Karpas-422 (cell line): ENCODE data around the gene SUGCT. TPM values are rescaled to one million over a fixed set of nuclear protein-coding genes. Genes with fewer than 3 reads are reported as not detected.

Source experiments
- DNase-seq: peaks from one replicate; pipeline ENCODE4 v3.0.0-alpha.2; 2015
- H2AFZ ChIP-seq: fragments of 200-600 bp; sonication (generic); 2 replicates; pipeline ENCODE4 v1.6.1; 2014; ENCODE audit warnings: antibody characterized with exemption, low read length, mixed read lengths
- H3K27ac ChIP-seq: fragments of 200-600 bp; sonication (generic); 2 replicates; pipeline ENCODE4 v1.5.1; 2014; ENCODE audit warnings: mild to moderate bottlenecking, low read length, moderate library complexity
- H3K27me3 ChIP-seq: fragments of 200-600 bp; sonication (generic); 2 replicates; pipeline ENCODE4 v1.6.1; 2014; ENCODE audit warnings: low read length, mixed read lengths
- H3K36me3 ChIP-seq: fragments of 200-600 bp; sonication (generic); 2 replicates; pipeline ENCODE4 v1.6.1; 2014; ENCODE audit warnings: low read length, mixed read lengths; ENCODE audit not compliant: insufficient read depth
- H3K4me1 ChIP-seq: fragments of 200-600 bp; sonication (generic); 2 replicates; pipeline ENCODE4 v1.6.1; 2014; ENCODE audit warnings: mild to moderate bottlenecking, low read length, mixed read lengths
- H3K4me2 ChIP-seq: fragments of 200-600 bp; sonication (generic); 2 replicates; pipeline ENCODE4 v1.6.1; 2014; ENCODE audit warnings: low read length, low read depth, mild to moderate bottlenecking; ENCODE audit not compliant: poor library complexity, severe bottlenecking
- H3K4me3 ChIP-seq: fragments of 200-600 bp; sonication (generic); 2 replicates; pipeline ENCODE4 v1.5.1; 2014; ENCODE audit warnings: mild to moderate bottlenecking, antibody characterized with exemption, low read length, mixed read lengths
- H3K79me2 ChIP-seq: fragments of 200-600 bp; sonication (generic); 2 replicates; pipeline ENCODE4 v1.6.1; 2014; ENCODE audit warnings: mild to moderate bottlenecking, low read length, mixed read lengths
- H3K9ac ChIP-seq: fragments of 200-600 bp; sonication (generic); 2 replicates; pipeline ENCODE4 v1.6.0; 2014; ENCODE audit warnings: low read length
- H3K9me2 ChIP-seq: fragments of 200-600 bp; sonication (generic), shearing (Covaris generic); replicated peaks from 2 replicates; pipeline ENCODE4 v1.6.0; 2014; ENCODE audit warnings: mild to moderate bottlenecking, low read length, moderate library complexity; ENCODE audit not compliant: insufficient read depth
- H3K9me3 ChIP-seq: fragments of 300-700, 200-600 bp; sonication (generic); 2 replicates; pipeline ENCODE4 v1.6.1; 2014; ENCODE audit warnings: low read length, mixed read lengths
- H4K20me1 ChIP-seq: fragments of 200-600 bp; sonication (generic); 2 replicates; pipeline ENCODE4 v1.6.1; 2014; ENCODE audit warnings: mild to moderate bottlenecking, antibody characterized with exemption, low read length, low read depth; ENCODE audit not compliant: insufficient read depth
- total RNA-seq: library from RNA; depleted of rRNA; stranded (reverse); fragments of >200 nt; shearing (Covaris generic); gene quantifications from 2 replicates; pipeline ENCODE4 v1.2.3, GENCODE V29; 2014; ENCODE audit warnings: low replicate concordance

Gene SUGCT
- total RNA-seq, 1 experiment from 2014 or later = 0.48 TPM

- Histone ChIP-seq H2AFZ (no peak overlapping the region), H3K9ac (no peak overlapping the region), H3K9me2 (no peaks in the 10 kb centered on the region), H3K36me3 (no peaks in the 10 kb centered on the region), H3K9me3 (no peaks in the 10 kb centered on the region), H3K27ac (no peak overlapping the region), H3K4me2 (no peak overlapping the region), H3K4me3 (no peak overlapping the region), H4K20me1 (no peaks in the 10 kb centered on the region), H3K79me2 (no peaks in the 10 kb centered on the region), H3K4me1 (no peaks in the 10 kb centered on the region), H3K27me3 (no peaks in the 10 kb centered on the region; the same call in 1 of the 2 replicates)
- DNase-seq = no peak
These were observed 670.6 kb downstream of the SUGCT start for GRCh38 chr7:40805361-40805760.

DNA sequence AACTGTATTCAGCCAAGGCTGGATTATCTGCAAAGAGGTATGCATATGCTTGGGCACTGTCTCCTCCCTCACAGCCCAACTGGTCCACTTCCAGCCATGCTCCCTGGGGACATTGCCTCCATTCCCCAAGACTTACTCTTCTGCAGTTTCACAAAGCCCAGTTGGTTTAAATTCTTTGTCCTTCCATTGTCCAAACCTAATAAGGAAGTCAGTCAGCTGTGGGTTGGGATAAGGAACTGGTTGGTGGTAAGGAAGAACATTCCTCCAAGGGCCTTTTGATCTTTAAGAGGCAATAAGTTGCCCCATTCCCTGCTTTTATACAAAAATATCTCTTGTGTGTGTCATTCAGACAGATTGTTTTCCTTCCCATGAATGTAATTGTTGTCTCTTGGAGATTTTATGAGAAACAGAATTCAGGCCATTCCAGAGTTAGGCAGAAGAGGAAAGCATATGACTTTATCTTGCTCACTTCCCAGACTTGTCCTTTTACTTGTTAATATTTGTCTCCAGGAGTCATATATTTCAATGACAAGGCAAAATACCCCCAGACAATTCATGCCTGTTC, 673.7 kb downstream of the SUGCT start:
- Histone ChIP-seq H3K79me2 (no peaks in the 10 kb centered on the region), H3K4me3 (no peak overlapping the region), H3K4me1 (no peaks in the 10 kb centered on the region), H4K20me1 (no peaks in the 10 kb centered on the region), H3K9me3 (no peaks in the 10 kb centered on the region), H3K9me2 (no peaks in the 10 kb centered on the region), H3K4me2 (no peak overlapping the region), H3K27me3 (no peaks in the 10 kb centered on the region; the same call in 1 of the 2 replicates), H3K9ac (no peak overlapping the region), H2AFZ (no peak overlapping the region), H3K36me3 (no peaks in the 10 kb centered on the region), H3K27ac (no peak overlapping the region)
- no peak for DNase-seq

DNA sequence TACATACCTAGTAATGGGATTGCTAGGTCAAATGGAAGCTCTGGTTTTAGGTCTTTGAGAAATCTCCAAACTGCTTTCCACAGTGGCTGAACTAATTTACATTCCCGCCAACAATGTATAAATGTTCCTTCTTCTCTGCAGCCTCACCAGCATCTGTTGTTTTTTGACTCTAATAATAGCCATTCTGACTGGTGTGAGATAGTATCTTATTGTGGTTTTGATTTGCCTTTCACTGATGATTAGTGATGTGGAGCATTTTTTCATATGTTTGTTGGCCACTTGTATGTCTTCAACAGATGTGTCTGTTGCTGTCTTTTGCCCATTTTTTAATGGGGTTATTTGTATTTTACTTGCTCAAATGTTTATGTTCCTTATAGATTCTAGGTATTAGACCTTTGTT, 675.5 kb downstream of the SUGCT start:
- Histone ChIP-seq H3K9me3 (no peaks in the 10 kb centered on the region), H3K4me3 (no peak overlapping the region), H3K4me2 (no peak overlapping the region), H3K79me2 (no peaks in the 10 kb centered on the region), H3K9me2 (no peaks in the 10 kb centered on the region), H4K20me1 (no peaks in the 10 kb centered on the region), H3K36me3 (no peaks in the 10 kb centered on the region), H3K4me1 (no peaks in the 10 kb centered on the region), H2AFZ (no peak overlapping the region), H3K27ac (no peak overlapping the region), H3K9ac (no peak overlapping the region), H3K27me3 (no peaks in the 10 kb centered on the region; the same call in 1 of the 2 replicates)
- DNase-seq = no peak

- no peak overlapping the region for H3K4me3 ChIP-seq
- no peaks in the 10 kb centered on the region for H3K9me3 ChIP-seq
- no peaks in the 10 kb centered on the region for H4K20me1 ChIP-seq
- H3K27me3 ChIP-seq = no peaks in the 10 kb centered on the region
- no peak overlapping the region for H3K4me2 ChIP-seq
- H3K4me1 ChIP-seq = no peaks in the 10 kb centered on the region
- H3K27ac ChIP-seq = no peak overlapping the region
- DNase-seq = no peak
- H2AFZ ChIP-seq = no peak overlapping the region
- H3K9ac ChIP-seq = no peak overlapping the region
- H3K79me2 ChIP-seq = no peaks in the 10 kb centered on the region
- no peaks in the 10 kb centered on the region for H3K36me3 ChIP-seq
- no peaks in the 10 kb centered on the region for H3K9me2 ChIP-seq
These were observed 676.9 kb downstream of the SUGCT start for GRCh38 chr7:40811666-40812065.

- no peaks in the 10 kb centered on the region for H3K9me3 ChIP-seq
- H4K20me1 ChIP-seq = no peaks in the 10 kb centered on the region
- no peaks in the 10 kb centered on the region for H3K36me3 ChIP-seq
- H2AFZ ChIP-seq = no peak overlapping the region
- DNase-seq = no peak
- H3K79me2 ChIP-seq = no peaks in the 10 kb centered on the region
- no peaks in the 10 kb centered on the region for H3K4me1 ChIP-seq
- no peak overlapping the region for H3K4me3 ChIP-seq
- H3K9ac ChIP-seq = no peak overlapping the region
- no peak overlapping the region for H3K27ac ChIP-seq
- no peaks in the 10 kb centered on the region for H3K27me3 ChIP-seq
- no peaks in the 10 kb centered on the region for H3K9me2 ChIP-seq
- no peak overlapping the region for H3K4me2 ChIP-seq
These were observed 680.2 kb downstream of the SUGCT start for GRCh38 chr7:40815022-40815421.

DNA sequence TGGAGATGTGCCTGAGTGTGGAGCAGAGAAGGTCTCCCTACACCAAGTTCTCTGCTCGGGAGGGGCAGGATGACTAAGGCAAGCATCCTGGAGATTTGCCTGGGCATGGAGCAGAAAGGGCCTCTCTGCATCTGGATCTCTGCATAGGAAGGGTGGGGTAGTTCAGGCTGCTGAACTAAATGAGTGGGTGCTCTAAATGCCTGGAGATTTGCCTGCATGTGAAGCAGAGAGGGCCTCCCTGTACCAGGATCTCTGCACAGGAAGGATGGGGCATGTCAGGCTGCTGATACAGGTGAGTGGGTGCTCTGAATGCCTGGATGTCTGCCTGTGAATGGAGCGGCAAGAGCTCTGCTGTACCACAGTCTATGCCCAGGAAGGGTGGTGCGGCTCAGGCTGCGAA, 680.7 kb downstream of the SUGCT start:
- no peak for DNase-seq
- H3K9me2 ChIP-seq = no peaks in the 10 kb centered on the region
- no peaks in the 10 kb centered on the region for H3K4me1 ChIP-seq
- no peak overlapping the region for H2AFZ ChIP-seq
- H3K9ac ChIP-seq = no peak overlapping the region
- no peaks in the 10 kb centered on the region for H3K27me3 ChIP-seq
- no peak overlapping the region for H3K4me2 ChIP-seq
- no peak overlapping the region for H3K4me3 ChIP-seq
- H3K36me3 ChIP-seq = no peaks in the 10 kb centered on the region
- no peak overlapping the region for H3K27ac ChIP-seq
- H4K20me1 ChIP-seq = no peaks in the 10 kb centered on the region
- H3K9me3 ChIP-seq = no peaks in the 10 kb centered on the region
- H3K79me2 ChIP-seq = no peaks in the 10 kb centered on the region

DNA sequence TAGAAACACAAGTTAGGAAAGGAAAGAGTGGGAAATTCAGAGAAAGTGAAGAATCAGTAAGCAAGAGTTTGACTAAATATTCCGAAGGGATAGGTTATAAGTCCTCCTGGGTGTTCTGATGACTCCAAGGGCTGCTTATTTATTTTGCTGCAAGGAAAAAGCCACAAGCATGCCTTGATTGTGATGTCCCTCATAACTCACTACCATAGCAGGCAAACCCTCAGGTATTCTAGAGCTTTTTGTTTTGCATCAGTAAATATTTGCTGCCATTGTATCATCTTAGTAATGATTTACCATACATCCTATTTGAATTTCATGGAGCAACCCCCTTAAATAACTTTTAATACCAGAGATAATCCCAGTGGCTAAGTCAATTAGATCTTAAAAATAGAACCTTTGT, 688.1 kb downstream of the SUGCT start:
- no peaks in the 10 kb centered on the region for H4K20me1 ChIP-seq
- no peak overlapping the region for H3K27ac ChIP-seq
- no peaks in the 10 kb centered on the region for H3K4me1 ChIP-seq
- H3K79me2 ChIP-seq = no peaks in the 10 kb centered on the region
- H3K4me3 ChIP-seq = no peak overlapping the region
- no peak overlapping the region for H3K9ac ChIP-seq
- H3K27me3 ChIP-seq = no peaks in the 10 kb centered on the region
- no peaks in the 10 kb centered on the region for H3K9me3 ChIP-seq
- no peak overlapping the region for H2AFZ ChIP-seq
- H3K4me2 ChIP-seq = no peak overlapping the region
- no peaks in the 10 kb centered on the region for H3K9me2 ChIP-seq
- no peak for DNase-seq
- no peaks in the 10 kb centered on the region for H3K36me3 ChIP-seq

DNA sequence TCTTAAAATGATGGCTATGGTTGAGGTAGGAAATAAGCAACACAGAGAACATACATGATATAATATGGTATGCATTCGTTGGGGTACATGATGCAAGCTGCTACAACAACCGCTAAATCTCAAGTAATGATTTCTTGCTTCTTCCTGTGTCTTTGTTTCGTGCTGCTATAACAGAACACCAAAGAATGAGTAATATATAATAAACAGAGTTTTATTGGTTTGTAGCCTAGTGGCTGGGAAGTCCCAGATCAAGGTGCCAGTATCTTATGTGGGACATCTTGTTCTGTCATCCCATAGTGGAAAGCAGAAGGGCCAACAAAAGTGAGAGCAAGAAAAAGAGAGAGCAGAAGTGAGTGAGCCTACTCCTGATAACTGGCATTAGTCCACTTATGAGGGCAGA, 689.7 kb downstream of the SUGCT start:
- no peak for DNase-seq
- Histone ChIP-seq H3K4me2 (no peak overlapping the region), H4K20me1 (no peaks in the 10 kb centered on the region)

More for the DNA sequence above, 689.7 kb downstream of the SUGCT start:
- no peak overlapping the region for H3K4me3 ChIP-seq
- H2AFZ ChIP-seq = no peak overlapping the region
- H3K36me3 ChIP-seq = no peaks in the 10 kb centered on the region
- no peak overlapping the region for H3K9ac ChIP-seq
- no peak overlapping the region for H3K27ac ChIP-seq
- no peaks in the 10 kb centered on the region for H3K9me3 ChIP-seq
- H3K9me2 ChIP-seq = no peaks in the 10 kb centered on the region
- H3K4me1 ChIP-seq = no peaks in the 10 kb centered on the region
- no peaks in the 10 kb centered on the region for H3K27me3 ChIP-seq
- no peaks in the 10 kb centered on the region for H3K79me2 ChIP-seq
